KBM-7 (cell line): Measurements from ENCODE around the gene NKAP.
"Not testable (repeated sequence)": the region's sequence is repeated elsewhere in the genome, so short reads cannot be mapped to it uniquely, and the experiment has no call there.

ENCODE experiments used
- DNase-seq: peaks from one replicate; pipeline ENCODE4 v3.0.0-alpha.2; 2015
- in situ Hi-C: fragments of 300-500 bp; cut with MboI; formaldehyde crosslinking; loops from 2 replicates; pipeline ENCODE4 v1.14.3; 2020; ENCODE audit warnings: low sequenced_read_pairs, low pct_unique_long_range_greater_than_20kb, mixed read lengths

Gene NKAP

DNA sequence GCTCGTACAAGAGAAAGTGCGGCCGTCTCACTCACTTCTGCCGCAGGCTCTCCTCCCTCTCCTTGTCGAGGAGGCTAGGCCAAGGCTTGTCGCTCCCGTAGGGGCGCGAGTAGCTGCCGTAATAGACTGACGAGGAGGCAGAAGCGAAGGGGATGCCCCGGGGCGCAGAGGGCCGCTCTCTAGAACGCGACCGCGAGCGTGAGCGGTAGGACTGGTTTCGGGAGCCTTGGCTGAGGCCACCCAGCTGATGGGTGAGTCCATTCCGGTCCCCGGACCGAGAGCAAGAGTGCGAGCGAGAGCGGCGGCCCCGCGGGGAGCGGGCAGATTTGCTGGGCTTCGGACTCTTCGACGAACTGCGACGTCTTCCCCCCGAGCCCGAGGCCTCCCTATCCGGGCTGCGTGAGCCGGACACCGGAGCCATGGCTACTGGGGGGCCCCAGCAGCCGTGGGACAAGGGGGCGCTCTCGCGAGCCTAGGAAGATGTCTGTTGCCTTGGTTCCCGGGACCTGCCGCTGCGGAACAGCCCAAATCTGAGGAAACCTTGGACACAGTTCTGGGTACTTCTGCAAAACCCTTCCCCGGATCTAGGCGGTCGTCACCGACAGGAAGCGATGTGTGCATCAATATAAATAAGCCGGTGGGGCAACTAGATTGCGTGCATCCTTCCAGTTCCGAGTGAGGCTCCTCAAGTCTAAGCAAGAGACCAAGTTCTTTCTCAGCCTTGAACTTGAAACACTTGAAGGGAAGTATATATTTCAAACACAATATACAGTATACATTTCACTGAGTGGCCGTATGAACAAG lies at the start of gene NKAP:
Gene NKAP, minus strand, starts transcription at position 567 of the 804 bp plus-strand sequence. Its CDS starts 146 bp downstream, at position 421.
- DNase-seq, result peak; percentile 96
- in situ Hi-C loops, result no loop called here

- no peak for DNase-seq
- in situ Hi-C loops, result loop anchor here (25.0 kb wide), 1 partner anchor 221 kb away; no protein-coding TSS in a partner anchor
Observed at GRCh38 chrX:119991005-119991787, 47.6 kb upstream of the NKAP start.

- in situ Hi-C loops, result loop anchor here (25.0 kb wide), 1 partner anchor 222 kb away; no protein-coding TSS in a partner anchor
- peak; percentile 63 for DNase-seq
Observed at GRCh38 chrX:119990556-119991004, 47.0 kb upstream of the NKAP start.

GRCh38 chrX:119989905-119990555 lies 46.5 kb upstream of the NKAP start:
- DNase-seq, result peak; percentile 18
- in situ Hi-C loops, result loop anchor here (25.0 kb wide), 1 partner anchor 222 kb away; no protein-coding TSS in a partner anchor

- in situ Hi-C loops, result loop anchor here (25.0 kb wide), 1 partner anchor 226 kb away; no protein-coding TSS in a partner anchor
- no peak for DNase-seq
Observed at GRCh38 chrX:119986203-119986602, 42.7 kb upstream of the NKAP start.

DNA sequence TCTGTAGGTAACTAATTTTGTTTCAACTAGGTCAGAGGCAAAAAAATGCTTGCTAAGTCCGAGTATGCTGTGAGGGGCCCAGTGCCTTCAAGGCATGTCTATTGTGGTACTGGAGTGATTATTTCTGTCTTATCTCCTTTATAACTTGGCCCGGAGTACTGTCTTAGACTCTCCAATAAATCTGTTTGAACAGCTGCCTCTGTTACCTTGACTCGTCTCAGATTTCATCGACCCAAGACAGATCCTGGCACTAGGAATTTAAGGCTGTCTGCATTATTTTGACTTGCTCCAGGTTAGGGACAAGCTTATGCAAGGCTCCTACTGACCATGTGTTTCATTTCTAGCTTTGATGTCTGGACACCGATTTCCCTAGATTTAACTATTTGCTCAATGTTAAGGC lies 41.1 kb upstream of the NKAP start:
- no peak for DNase-seq
- in situ Hi-C loops, result loop anchor here (25.0 kb wide), 1 partner anchor 228 kb away; no protein-coding TSS in a partner anchor

- in situ Hi-C loops, result loop anchor here (25.0 kb wide), 1 partner anchor 229 kb away; no protein-coding TSS in a partner anchor
- no peak for DNase-seq
Observed at GRCh38 chrX:119983494-119983893, 39.9 kb upstream of the NKAP start.

DNA sequence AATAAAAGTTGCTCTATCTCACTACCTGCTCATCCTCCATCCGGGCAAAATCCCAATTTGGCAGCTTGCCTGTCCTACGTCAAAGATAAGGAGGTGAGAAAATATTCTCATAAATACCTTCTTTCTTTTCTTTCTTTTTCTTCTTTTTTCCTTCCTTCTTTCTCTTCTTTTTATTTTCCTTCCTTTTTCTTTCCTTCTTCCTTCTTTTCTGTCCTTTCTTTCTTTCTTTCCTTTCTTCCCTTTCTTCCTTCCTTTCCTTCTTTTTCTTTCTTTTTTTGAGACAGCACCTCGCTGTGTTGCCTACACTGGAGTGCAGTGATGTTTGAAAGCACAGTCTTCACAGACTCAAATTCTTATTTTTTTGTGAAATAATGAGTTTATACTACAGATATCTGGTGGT lies 38.6 kb upstream of the NKAP start:
- in situ Hi-C loops, result loop anchor here (25.0 kb wide), 1 partner anchor 230 kb away; no protein-coding TSS in a partner anchor
- DNase-seq, result no peak

- in situ Hi-C loops, result loop anchor here (25.0 kb wide), 1 partner anchor 231 kb away; no protein-coding TSS in a partner anchor
- DNase-seq, result peak; percentile 79
Observed at GRCh38 chrX:119981286-119982070, 37.9 kb upstream of the NKAP start.

GRCh38 chrX:119977172-119977571 lies 33.6 kb upstream of the NKAP start:
- in situ Hi-C loops, result loop anchor here (25.0 kb wide), 1 partner anchor 235 kb away; no protein-coding TSS in a partner anchor
- not testable (repeated sequence) for DNase-seq

DNA sequence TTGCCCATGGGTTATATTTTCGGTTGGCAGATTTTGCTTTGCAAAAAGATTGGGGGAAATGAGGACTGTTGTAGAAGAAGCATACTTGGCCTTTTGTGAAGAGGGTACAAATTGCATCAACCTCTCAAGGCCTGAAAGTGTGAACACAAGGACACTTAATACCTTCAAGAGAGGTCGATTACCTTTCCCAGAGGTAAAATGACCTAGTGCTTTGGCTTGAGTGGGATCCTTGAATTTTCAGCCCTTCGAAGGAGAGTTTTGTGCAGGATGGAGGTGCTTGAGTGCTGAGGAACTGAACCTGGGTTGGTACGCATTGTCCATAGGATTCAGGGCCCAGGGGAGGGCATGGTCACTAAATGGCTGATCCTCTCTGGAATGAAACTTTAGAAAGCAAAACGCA lies 27.6 kb upstream of the NKAP start:
- no peak for DNase-seq
- in situ Hi-C loops, result no loop called here

DNA sequence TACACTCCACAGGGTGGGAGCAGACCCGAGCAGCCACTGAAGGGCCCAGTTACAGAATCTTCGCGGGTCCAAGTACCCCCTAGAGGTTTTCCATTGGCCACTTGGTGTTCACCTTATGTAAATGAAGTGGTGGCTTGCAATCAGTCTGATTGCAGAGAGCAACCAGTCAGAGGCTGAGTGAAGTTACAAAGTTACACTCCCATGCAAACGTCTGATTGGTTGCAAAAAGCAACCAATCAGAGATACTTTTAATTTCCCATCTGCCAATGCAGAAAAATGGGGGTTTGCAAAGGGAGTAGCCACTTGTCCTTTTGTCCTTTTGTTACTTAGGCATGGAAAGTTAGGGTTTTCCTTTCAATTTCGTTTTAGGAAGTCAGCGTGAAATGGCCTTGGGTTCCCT lies 27.0 kb upstream of the NKAP start:
- in situ Hi-C loops, result no loop called here
- DNase-seq, result no peak

GRCh38 chrX:119966837-119967236 lies 23.3 kb upstream of the NKAP start:
- DNase-seq, in situ Hi-C loops: not testable (repeated sequence)

- in situ Hi-C loops, result no loop called here
Observed at GRCh38 chrX:119960625-119961024, 17.1 kb upstream of the NKAP start.

DNA sequence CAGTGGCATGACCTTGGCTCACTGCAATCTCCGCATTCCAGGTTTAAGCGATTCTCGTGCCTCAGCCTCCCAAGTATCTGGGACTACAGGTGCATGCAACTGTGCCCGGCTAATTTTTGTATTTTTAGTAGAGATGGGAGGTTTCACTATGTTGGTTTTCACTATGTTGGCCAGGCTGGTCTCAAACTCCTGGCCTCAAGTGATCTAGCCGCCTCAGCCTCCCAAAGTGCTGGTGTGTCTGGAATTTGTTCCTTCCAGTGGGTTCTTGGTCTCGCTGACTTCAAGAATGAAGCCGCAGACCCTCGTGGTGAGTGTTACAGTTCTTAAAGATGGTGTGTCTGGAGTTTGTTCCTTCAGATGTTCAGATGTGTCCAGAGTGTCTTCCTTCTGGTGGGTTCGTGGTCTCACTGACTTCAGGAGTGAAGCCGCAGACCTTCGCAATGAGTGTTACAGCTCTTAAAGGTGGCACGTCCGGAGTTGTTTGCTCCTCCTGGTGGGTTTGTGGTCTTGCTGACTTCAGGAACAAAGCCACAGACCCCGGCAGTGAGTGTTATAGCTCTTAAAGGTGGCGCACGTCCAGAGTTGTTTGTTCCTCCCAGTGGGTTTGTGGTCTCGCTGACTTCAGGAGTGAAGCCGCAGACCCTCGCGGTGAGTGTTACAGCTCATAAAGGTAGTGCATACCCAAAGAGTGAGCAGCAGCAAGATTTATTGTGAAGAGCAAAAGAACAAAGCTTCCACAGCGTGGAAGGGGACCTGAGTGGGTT lies 12.4 kb upstream of the NKAP start:
- DNase-seq, result peak; percentile 73
- in situ Hi-C loops, result not testable (repeated sequence)

More at GRCh38 chrX:119960625-119961024, 17.1 kb upstream of the NKAP start:
- no peak for DNase-seq

DNA sequence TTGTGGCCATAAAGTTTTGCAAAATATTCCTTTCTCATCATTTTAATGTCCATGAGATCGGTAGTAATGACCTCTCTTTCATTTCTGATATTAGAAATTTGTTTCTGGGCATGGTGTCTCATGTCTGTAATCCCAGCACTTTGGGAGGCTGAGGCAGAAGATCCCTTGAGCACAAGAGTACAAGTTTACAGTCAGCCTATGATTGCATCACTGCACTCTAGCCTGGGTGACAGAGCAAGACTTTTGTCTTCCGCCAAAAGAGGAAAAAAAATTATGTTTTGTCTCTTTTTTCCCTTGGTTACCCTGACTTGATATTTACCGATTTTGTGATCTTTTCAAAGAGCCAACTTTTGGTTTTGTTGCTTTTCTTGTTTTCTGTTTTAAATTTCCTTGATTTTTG lies 10.8 kb upstream of the NKAP start:
- DNase-seq, result no peak
- in situ Hi-C loops, result no loop called here

DNA sequence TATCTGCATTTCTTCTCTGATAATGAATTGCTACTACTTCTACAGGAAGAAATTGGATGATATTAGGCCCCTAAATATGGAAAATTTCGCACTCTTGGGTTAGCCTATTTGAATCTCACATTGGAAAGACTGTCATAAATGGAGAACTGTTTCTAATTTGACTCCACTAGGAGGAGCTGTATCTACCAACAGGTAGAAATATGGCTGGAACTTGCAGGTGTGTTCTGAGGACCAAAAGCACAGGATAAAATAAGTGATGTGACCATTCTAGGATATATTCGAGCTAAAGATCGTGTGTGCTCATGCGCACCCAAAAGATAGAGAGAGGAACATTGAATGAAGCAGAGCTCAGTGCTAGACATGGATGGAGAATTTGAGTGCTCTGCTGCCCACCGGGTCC lies 4.8 kb upstream of the NKAP start:
- in situ Hi-C loops, result no loop called here
- DNase-seq, result no peak

DNA sequence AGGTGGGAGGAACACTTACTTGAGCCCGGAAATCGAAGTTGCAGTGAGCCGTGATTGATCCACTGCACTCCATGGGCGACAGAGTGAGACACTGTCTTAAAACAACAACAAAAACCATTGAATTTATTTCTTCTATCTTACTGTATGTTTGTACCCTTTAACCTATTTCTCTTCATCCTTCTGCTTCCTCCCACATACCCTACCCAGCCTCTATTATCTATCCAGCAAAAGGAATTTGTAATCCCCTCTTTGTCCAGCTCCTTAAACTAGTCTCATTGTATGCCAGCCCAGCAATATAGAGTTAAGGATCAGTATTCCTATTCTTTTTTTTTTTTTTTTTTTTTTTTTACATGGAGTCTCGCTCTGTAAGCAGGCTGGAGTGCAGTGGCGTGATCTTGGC lies 1.9 kb upstream of the NKAP start:
- no peak for DNase-seq
- in situ Hi-C loops, result no loop called here
